HL-60 (cell line): ENCODE measurements around the gene CD38.

Experiments used
- DNase-seq, 2 experiments: peaks; one replicate each; pipeline ENCODE4 v3.0.0-alpha.2; 2010 to 2020; ENCODE audit warnings: low read depth in 1 of 2, low spot score in 1 of 2
- H3K27ac ChIP-seq: fragments of 250-450 bp; sonication (Bioruptor Pico); replicated peaks from 2 replicates; pipeline ENCODE4 v1.5.1; 2020; ENCODE audit warnings: mild to moderate bottlenecking, moderate library complexity
- H3K27me3 ChIP-seq: fragments of 250-450 bp; sonication (Bioruptor Pico); 2 replicates; pipeline ENCODE4 v1.5.1; 2021; ENCODE audit warnings: mild to moderate bottlenecking, moderate library complexity; ENCODE audit not compliant: insufficient read depth, poor library complexity, severe bottlenecking
- H3K4me3 ChIP-seq: replicated peaks from 2 replicates; pipeline ENCODE4 v1.5.1; 2011; ENCODE audit warnings: mild to moderate bottlenecking, control low read depth, low read length; ENCODE audit not compliant: insufficient read depth
- GABPA ChIP-seq: IDR thresholded peaks from 2 replicates; pipeline ENCODE4 v1.6.1; 2012; ENCODE audit warnings: low read depth
- POLR2AphosphoS5 ChIP-seq: IDR thresholded peaks from 2 replicates; pipeline ENCODE4 v1.6.1; 2012; ENCODE audit warnings: low read depth
- SPI1 ChIP-seq: IDR thresholded peaks from 2 replicates; pipeline ENCODE4 v1.6.1; 2012; ENCODE audit warnings: low read depth, mild to moderate bottlenecking, borderline replicate concordance
- TF ChIP-seq, protein P1 (sequence below): IDR thresholded peaks from one replicate; pipeline ENCODE4 v1.5.1; 2011; ENCODE audit warnings: low read length, control low read depth, inconsistent platforms; ENCODE audit not compliant: insufficient read depth
- TF ChIP-seq, protein P2 (sequence below): IDR thresholded peaks from 2 replicates; pipeline ENCODE4 v1.6.1; 2012; ENCODE audit warnings: low read depth; ENCODE audit not compliant: insufficient replicate concordance

The CD38 gene

DNA sequence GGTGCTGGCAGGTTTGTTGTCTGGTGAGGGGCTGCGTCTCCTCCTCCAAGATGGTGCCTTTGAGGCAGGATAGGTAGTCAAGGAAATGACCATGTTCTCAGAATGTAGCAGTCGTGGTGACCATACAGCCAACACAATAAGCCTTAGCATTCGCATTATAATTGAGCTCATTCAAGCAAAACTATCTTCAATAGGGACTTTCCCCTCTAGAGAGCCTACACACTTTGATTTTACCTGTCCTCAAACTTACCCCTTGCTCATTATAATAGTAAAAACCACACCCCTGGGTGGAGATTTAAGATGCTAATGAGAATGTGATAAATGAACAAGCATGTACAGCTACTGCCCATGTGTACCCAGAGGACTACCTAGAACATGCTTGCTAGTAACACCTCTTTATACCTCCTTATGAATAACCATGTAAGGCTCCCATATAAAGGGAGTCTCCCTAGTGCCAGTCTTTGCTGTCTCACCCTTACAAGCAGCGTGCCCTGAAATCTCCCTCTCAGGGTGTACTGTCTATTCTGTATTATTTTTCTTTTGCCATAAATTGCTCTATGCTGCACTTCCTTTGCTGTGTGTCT is 112.2 kb downstream of the CD38 start:
- no peak for DNase-seq
- TF ChIP-seq POLR2AphosphoS5 (no peak), GABPA (no peak), SPI1 (no peak)
- TF ChIP-seq, protein P1, sequence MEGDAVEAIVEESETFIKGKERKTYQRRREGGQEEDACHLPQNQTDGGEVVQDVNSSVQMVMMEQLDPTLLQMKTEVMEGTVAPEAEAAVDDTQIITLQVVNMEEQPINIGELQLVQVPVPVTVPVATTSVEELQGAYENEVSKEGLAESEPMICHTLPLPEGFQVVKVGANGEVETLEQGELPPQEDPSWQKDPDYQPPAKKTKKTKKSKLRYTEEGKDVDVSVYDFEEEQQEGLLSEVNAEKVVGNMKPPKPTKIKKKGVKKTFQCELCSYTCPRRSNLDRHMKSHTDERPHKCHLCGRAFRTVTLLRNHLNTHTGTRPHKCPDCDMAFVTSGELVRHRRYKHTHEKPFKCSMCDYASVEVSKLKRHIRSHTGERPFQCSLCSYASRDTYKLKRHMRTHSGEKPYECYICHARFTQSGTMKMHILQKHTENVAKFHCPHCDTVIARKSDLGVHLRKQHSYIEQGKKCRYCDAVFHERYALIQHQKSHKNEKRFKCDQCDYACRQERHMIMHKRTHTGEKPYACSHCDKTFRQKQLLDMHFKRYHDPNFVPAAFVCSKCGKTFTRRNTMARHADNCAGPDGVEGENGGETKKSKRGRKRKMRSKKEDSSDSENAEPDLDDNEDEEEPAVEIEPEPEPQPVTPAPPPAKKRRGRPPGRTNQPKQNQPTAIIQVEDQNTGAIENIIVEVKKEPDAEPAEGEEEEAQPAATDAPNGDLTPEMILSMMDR, result no peak
- TF ChIP-seq, protein P2, sequence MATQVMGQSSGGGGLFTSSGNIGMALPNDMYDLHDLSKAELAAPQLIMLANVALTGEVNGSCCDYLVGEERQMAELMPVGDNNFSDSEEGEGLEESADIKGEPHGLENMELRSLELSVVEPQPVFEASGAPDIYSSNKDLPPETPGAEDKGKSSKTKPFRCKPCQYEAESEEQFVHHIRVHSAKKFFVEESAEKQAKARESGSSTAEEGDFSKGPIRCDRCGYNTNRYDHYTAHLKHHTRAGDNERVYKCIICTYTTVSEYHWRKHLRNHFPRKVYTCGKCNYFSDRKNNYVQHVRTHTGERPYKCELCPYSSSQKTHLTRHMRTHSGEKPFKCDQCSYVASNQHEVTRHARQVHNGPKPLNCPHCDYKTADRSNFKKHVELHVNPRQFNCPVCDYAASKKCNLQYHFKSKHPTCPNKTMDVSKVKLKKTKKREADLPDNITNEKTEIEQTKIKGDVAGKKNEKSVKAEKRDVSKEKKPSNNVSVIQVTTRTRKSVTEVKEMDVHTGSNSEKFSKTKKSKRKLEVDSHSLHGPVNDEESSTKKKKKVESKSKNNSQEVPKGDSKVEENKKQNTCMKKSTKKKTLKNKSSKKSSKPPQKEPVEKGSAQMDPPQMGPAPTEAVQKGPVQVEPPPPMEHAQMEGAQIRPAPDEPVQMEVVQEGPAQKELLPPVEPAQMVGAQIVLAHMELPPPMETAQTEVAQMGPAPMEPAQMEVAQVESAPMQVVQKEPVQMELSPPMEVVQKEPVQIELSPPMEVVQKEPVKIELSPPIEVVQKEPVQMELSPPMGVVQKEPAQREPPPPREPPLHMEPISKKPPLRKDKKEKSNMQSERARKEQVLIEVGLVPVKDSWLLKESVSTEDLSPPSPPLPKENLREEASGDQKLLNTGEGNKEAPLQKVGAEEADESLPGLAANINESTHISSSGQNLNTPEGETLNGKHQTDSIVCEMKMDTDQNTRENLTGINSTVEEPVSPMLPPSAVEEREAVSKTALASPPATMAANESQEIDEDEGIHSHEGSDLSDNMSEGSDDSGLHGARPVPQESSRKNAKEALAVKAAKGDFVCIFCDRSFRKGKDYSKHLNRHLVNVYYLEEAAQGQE, result no peak
- Histone ChIP-seq H3K27ac (no peak overlapping the region), H3K4me3 (no peak overlapping the region), H3K27me3 (no peaks in the 10 kb centered on the region)

DNA sequence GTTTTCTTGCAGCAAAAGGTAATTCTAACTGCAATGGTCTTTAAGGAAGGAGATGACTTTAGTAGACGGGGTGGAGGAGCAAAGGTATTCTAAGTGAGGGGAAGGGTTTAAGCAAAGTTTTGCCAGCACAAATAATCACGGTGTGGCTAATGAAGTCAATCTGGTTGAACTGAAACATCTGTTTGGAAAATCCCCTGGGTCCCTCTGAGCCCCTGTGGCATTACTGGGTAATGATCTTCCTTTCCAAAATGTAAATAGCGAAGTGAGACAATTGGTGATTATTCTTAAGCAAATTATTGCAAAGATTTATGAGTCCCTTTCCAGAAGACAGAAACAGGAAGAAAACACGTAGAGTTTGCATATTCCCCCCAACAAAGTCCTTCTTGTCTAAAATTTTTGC is 113.2 kb downstream of the CD38 start:
- H3K27me3 ChIP-seq, result no peaks in the 10 kb centered on the region
- TF ChIP-seq, protein P1, result no peak
- TF ChIP-seq, protein P2, result no peak
- TF ChIP-seq GABPA (no peak), SPI1 (no peak), POLR2AphosphoS5 (no peak)
- no peak overlapping the region for H3K4me3 ChIP-seq
- H3K27ac ChIP-seq, result no peak overlapping the region
- no peak for DNase-seq

DNA sequence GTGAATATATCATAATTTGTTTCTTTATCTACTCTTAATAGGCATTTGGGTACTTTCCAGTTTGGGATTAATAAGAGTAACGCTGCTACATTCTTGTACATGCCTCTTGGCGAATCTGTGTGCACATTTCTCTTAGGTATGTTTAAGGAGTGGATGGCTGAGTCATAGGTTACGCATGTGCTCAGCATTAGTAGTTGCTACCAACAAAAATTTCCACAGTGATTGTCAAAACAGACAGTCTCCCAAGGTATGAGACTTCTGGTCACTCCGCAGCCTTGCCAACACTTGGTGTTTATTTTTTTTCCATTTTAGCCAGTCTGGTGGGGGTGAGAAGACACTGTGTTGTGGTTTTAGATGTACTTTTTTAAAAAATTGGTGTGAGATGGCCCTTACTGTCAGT is 115.8 kb downstream of the CD38 start:
- Histone ChIP-seq H3K27ac (no peak overlapping the region), H3K4me3 (no peak overlapping the region), H3K27me3 (no peaks in the 10 kb centered on the region)
- no peak for DNase-seq
- TF ChIP-seq, protein P2, result no peak
- no peak for TF ChIP-seq GABPA
- TF ChIP-seq, protein P1, result no peak
- TF ChIP-seq POLR2AphosphoS5, result no peak
- TF ChIP-seq SPI1, result no peak
